NT2/D1 (cell line): ENCODE results near the gene VPS41.

Experiments
- YY1 ChIP-seq: IDR thresholded peaks from 2 replicates; pipeline ENCODE4 v1.6.1; 2011; ENCODE audit not compliant: insufficient read length, insufficient read depth
- ZNF274 ChIP-seq: IDR thresholded peaks from 2 replicates; pipeline ENCODE4 v1.6.1; 2011; ENCODE audit warnings: mild to moderate bottlenecking, low read depth, low read length

DNA sequence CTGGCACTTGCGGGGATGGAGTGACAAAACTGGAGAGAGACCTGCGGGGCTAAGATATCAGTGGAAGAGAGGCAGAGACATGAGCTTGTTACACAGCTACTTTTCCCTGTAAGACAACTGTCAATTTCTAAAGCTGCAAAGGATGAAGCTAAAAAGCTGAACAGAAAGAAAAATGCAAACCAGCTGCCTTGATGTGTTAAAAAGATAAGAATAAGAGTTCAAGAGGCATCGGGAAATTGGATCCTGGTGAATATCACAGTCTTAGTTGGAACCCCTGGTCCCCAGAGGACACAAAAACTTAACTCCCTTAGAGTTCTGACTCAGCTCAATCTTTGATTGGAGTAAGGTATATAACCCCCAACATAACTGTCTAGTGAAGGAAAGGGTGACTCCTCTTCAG is 38.8 kb downstream of the VPS41 start:
- TF ChIP-seq ZNF274 (no peak), YY1 (no peak)
